Measurements from ENCODE around the gene ZNF821. TPM values are rescaled to one million over a fixed set of nuclear protein-coding genes. Genes with fewer than 3 reads are reported as not detected.

ZNF821 gene
- total and polyA plus RNA-seq, 2 of the 8 experiments (the other 6 are each of a cell fraction or from before 2014, with no cell fraction given), result 9.5 to 14.1 TPM

GRCh38 chr16:71878911-71879310, 5.1 kb downstream of the ZNF821 start:
- H3K14ac ChIP-seq (ENCODE audit: insufficient read length), result no peak overlapping the region
- H3K23me2 ChIP-seq (ENCODE audit: low read depth, low read length), result peaks cover 7% of the 10 kb centered on the region; the same call in 1 of the 2 replicates
- no peaks in the 10 kb centered on the region; the same call in 1 of the 2 replicates for H3K79me1 ChIP-seq (ENCODE audit: low read depth, low read length)
- 82% methylated on average over 4 of the region's 4 CpGs; no CpG with 5 or more reads in 1 of the 2 experiments for WGBS, 2 experiments (ENCODE audit: extremely low coverage in 1 of 2, insufficient coverage in 1 of 2, insufficient read length in 1 of 2, insufficient replicate concordance in 2 of 2, low coverage in 1 of 2, low lambda C conversion rate in 2 of 2, missing lambda C conversion rate in 1 of 2)
- no peak overlapping the region for H3K9ac ChIP-seq (replicated peaks in 1 of 4; ENCODE audit: extremely low read depth in 1 of 4, low read depth in 3 of 4, low read length in 3 of 4)
- no peak overlapping the region for H3K4me3 ChIP-seq (ENCODE audit: extremely low read depth in 1 of 4, insufficient read depth in 2 of 4, low read depth in 3 of 4, low read length in 4 of 4)
- H4K5ac ChIP-seq (ENCODE audit: insufficient read length, low read depth, low read length), result no peak overlapping the region
- no peaks in the 10 kb centered on the region for H4K20me1 ChIP-seq (replicated peaks in 1 of 2; ENCODE audit: control insufficient read depth in 1 of 2, insufficient read depth in 2 of 2, low read length in 2 of 2)
- H2AFZ ChIP-seq (ENCODE audit: low read length), result no peak overlapping the region
- no peak overlapping the region for H3K27ac ChIP-seq (ENCODE audit: low read depth, low read length)
- no peak overlapping the region for H2BK20ac ChIP-seq (ENCODE audit: low read length)
- H3K18ac ChIP-seq (ENCODE audit: extremely low read depth, low read length), result no peak overlapping the region
- peaks cover 4 to 10% (median 6%) of the 10 kb centered on the region in 4 experiments; a peak in 6 of 7 replicates for H3K4me1 ChIP-seq (replicated peaks in 1 of 4; ENCODE audit: control insufficient read depth in 3 of 4, insufficient read depth in 4 of 4, low read length in 3 of 4)
- no peak overlapping the region for H3K56ac ChIP-seq (replicated peaks; ENCODE audit: insufficient read length, low read depth, low read length)
- H3K79me2 ChIP-seq (ENCODE audit: control insufficient read depth in 1 of 2, insufficient read depth in 2 of 2, low read length in 2 of 2), result no peaks in the 10 kb centered on the region
- no peaks in the 10 kb centered on the region for H3K27me3 ChIP-seq (replicated peaks in 1 of 4; ENCODE audit: control insufficient read depth in 3 of 4, extremely low read depth in 1 of 4, insufficient read depth in 3 of 4, low read length in 3 of 4)
- no peaks in the 10 kb centered on the region for H3K9me3 ChIP-seq (ENCODE audit: insufficient read depth in 2 of 2, low read depth in 1 of 2, low read length in 1 of 2)
- FAIRE-seq (no peak), DNase-seq (ENCODE audit: low read depth in 1 of 2, low spot score in 2 of 2) (no peak)
- no peak overlapping the region for H3K23ac ChIP-seq (ENCODE audit: insufficient read length)
- peaks cover 4 to 28% (median 18%) of the 10 kb centered on the region in 4 experiments; a peak in 7 of 8 replicates for H3K36me3 ChIP-seq (ENCODE audit: control insufficient read depth in 2 of 4, insufficient read depth in 4 of 4, low read length in 3 of 4)
- ChIA-PET CTCF (ENCODE audit: partially characterized antibody) (no interaction called here), POLR2A (ENCODE audit: partially characterized antibody) (no interaction called here)
- no peak overlapping the region for H2BK5ac ChIP-seq (ENCODE audit: low read depth, low read length)
- H3K4me2 ChIP-seq (ENCODE audit: insufficient read depth in 1 of 2, low read depth in 2 of 2, low read length in 2 of 2), result no peak overlapping the region
- H2BK15ac ChIP-seq (ENCODE audit: low read length), result no peak overlapping the region
- H2AK5ac ChIP-seq (ENCODE audit: low read depth, low read length), result no peak overlapping the region
- no peak overlapping the region for H2BK120ac ChIP-seq (replicated peaks; ENCODE audit: low read depth, low read length)
- no peak overlapping the region for H4K8ac ChIP-seq (ENCODE audit: extremely low read depth, insufficient read depth, low read length)
- no peak overlapping the region for H3K4ac ChIP-seq (replicated peaks; ENCODE audit: insufficient read length, low read depth, low read length)
- H2BK12ac ChIP-seq (ENCODE audit: low read depth, low read length), result no peak overlapping the region
- H4K91ac ChIP-seq (replicated peaks; ENCODE audit: insufficient read length, low read length), result no peak overlapping the region
- TF ChIP-seq HDAC6 (IDR thresholded peaks at IDR 0.05; ENCODE audit: low read depth, low read length), result no peak
- no peak for TF ChIP-seq SRF (IDR thresholded peaks at IDR 0.05; ENCODE audit: low read depth, low read length)
- no peak for TF ChIP-seq TBP (IDR thresholded peaks at IDR 0.05; ENCODE audit: low read depth, low read length)
- no peak for TF ChIP-seq RXRA (IDR thresholded peaks at IDR 0.05; ENCODE audit: insufficient read depth, low read depth, low read length)
- TF ChIP-seq SIX5 (IDR thresholded peaks at IDR 0.05; ENCODE audit: low read depth, low read length), result no peak
- no peak for TF ChIP-seq BRCA1 (IDR thresholded peaks at IDR 0.05; ENCODE audit: low read depth, low read length)
- TF ChIP-seq SIRT6 (IDR thresholded peaks at IDR 0.05; ENCODE audit: low read length), result no peak
- TF ChIP-seq ASH2L (IDR thresholded peaks at IDR 0.05; ENCODE audit: low read length), result no peak
- TF ChIP-seq CTBP2 (IDR thresholded peaks at IDR 0.05; ENCODE audit: borderline replicate concordance, insufficient read depth, insufficient read length, low read length), result no peak
- no peak for TF ChIP-seq RAD21 (IDR thresholded peaks at IDR 0.05 in 1 of 2, conservative IDR thresholded peaks at IDR 0.05 in 1 of 2; ENCODE audit: low read depth in 2 of 2, low read length in 2 of 2)
- no peak for TF ChIP-seq NANOG (IDR thresholded peaks at IDR 0.05; ENCODE audit: insufficient read depth, low read depth, low read length, poor library complexity, severe bottlenecking)
- no peak for TF ChIP-seq CREB1 (IDR thresholded peaks at IDR 0.05)
- TF ChIP-seq SAP30 (IDR thresholded peaks at IDR 0.05; ENCODE audit: insufficient read depth, insufficient replicate concordance, low read length), result no peak
- TF ChIP-seq YY1 (IDR thresholded peaks at IDR 0.05; ENCODE audit: low read depth, low read length), result no peak
- no peak for TF ChIP-seq JUN (IDR thresholded peaks at IDR 0.05; ENCODE audit: low read depth, low read length)
- TF ChIP-seq CEBPB (IDR thresholded peaks at IDR 0.05; ENCODE audit: low read depth, low read length), result no peak
